H1 (cell line): ENCODE data around the gene DMGDH. TPM values are rescaled to one million over a fixed set of nuclear protein-coding genes. Genes with fewer than 3 reads are reported as not detected.

ENCODE experiments used
- CTCF ChIA-PET: fragments of 300-600 bp; sonication (Branson Sonifier 250); formaldehyde crosslinking; loops from one replicate; lab custom pipeline; 2021; ENCODE audit not compliant: partially characterized antibody; lab: Charles Lee
- POLR2A ChIA-PET: fragments of 300-600 bp; sonication (Branson Sonifier 250); formaldehyde crosslinking; loops from one replicate; lab custom pipeline; 2021; ENCODE audit warnings: inconsistent platforms; ENCODE audit not compliant: partially characterized antibody; lab: Charles Lee
- DNase-seq, 2 experiments: peaks; one replicate each; pipeline versions ENCODE4 v3.0.0 to v3.0.0-alpha.2; 2010 to 2022; ENCODE audit warnings: low spot score in 2 of 2, low read depth in 1 of 2, mixed read lengths in 1 of 2
- FAIRE-seq: peaks from 2 replicates; lab custom pipeline; 2011; peaks lifted over from hg19 to GRCh38; lab: Jason Lieb, UNC
- H2AFZ ChIP-seq: 2 replicates; pipeline ENCODE4 v1.8.1; 2012; ENCODE audit warnings: low read length, inconsistent platforms
- H2AK5ac ChIP-seq: 2 replicates; pipeline ENCODE4 v1.6.1; 2013; ENCODE audit warnings: low read depth, low read length
- H2BK120ac ChIP-seq: replicated peaks from 2 replicates; pipeline ENCODE3; 2013; ENCODE audit warnings: low read depth, low read length, inconsistent platforms
- H2BK12ac ChIP-seq: 2 replicates; pipeline ENCODE4 v1.6.1; 2013; ENCODE audit warnings: low read depth, low read length
- H2BK15ac ChIP-seq: 2 replicates; pipeline ENCODE4 v1.6.1; 2013; ENCODE audit warnings: low read length
- H2BK20ac ChIP-seq: 2 replicates; pipeline ENCODE4 v1.6.1; 2013; ENCODE audit warnings: low read length
- H2BK5ac ChIP-seq: 2 replicates; pipeline ENCODE4 v1.6.1; 2013; ENCODE audit warnings: low read depth, low read length
- H3K14ac ChIP-seq: 2 replicates; pipeline ENCODE4 v1.6.1; 2013; ENCODE audit warnings: inconsistent platforms; ENCODE audit not compliant: insufficient read length
- H3K18ac ChIP-seq: 2 replicates; pipeline ENCODE4 v1.6.1; 2013; ENCODE audit warnings: low read length; ENCODE audit errors: extremely low read depth
- H3K23ac ChIP-seq: 2 replicates; pipeline ENCODE4 v1.6.1; 2013; ENCODE audit warnings: inconsistent platforms; ENCODE audit not compliant: insufficient read length
- H3K23me2 ChIP-seq: 2 replicates; pipeline ENCODE4 v1.6.1; 2013; ENCODE audit warnings: low read depth, low read length
- H3K27ac ChIP-seq: 2 replicates; pipeline ENCODE4 v1.6.1; 2011; ENCODE audit warnings: low read depth, low read length, inconsistent platforms
- H3K27me3 ChIP-seq, 4 experiments: replicated peaks in 1 of 4; 1 replicate in 1 of 4; 2 replicates in 3 of 4; pipeline versions ENCODE4 v1.6.1 to v1.8.1; 2011 to 2013; ENCODE audit warnings: low read length in 3 of 4, mild to moderate bottlenecking in 3 of 4, inconsistent platforms in 2 of 4, mixed read lengths in 2 of 4, moderate library complexity in 1 of 4; ENCODE audit not compliant: control insufficient read depth in 3 of 4, insufficient read depth in 3 of 4; ENCODE audit errors: extremely low read depth in 1 of 4
- H3K36me3 ChIP-seq, 4 experiments: 2 replicates each; pipeline versions ENCODE4 v1.6.1 to v1.8.1; 2011 to 2013; ENCODE audit warnings: mild to moderate bottlenecking in 4 of 4, low read length in 3 of 4, moderate library complexity in 2 of 4, control low read depth in 1 of 4, inconsistent platforms in 1 of 4; ENCODE audit not compliant: insufficient read depth in 4 of 4, control insufficient read depth in 2 of 4
- H3K4ac ChIP-seq: replicated peaks from 2 replicates; pipeline ENCODE3; 2013; ENCODE audit warnings: low read length, low read depth, mixed read lengths, inconsistent platforms; ENCODE audit not compliant: insufficient read length
- H3K4me1 ChIP-seq, 4 experiments: replicated peaks in 1 of 4; 1 replicate in 1 of 4; 2 replicates in 3 of 4; pipeline versions ENCODE4 v1.6.1 to v1.8.1; 2011 to 2013; ENCODE audit warnings: low read length in 3 of 4, inconsistent platforms in 2 of 4, mixed read lengths in 1 of 4; ENCODE audit not compliant: insufficient read depth in 4 of 4, control insufficient read depth in 3 of 4
- H3K4me2 ChIP-seq, 2 experiments: 2 replicates each; pipeline versions ENCODE4 v1.6.1 to v1.8.1; 2011 to 2013; ENCODE audit warnings: low read depth in 2 of 2, low read length in 2 of 2, control low read depth in 1 of 2, inconsistent platforms in 1 of 2, mild to moderate bottlenecking in 1 of 2; ENCODE audit not compliant: insufficient read depth in 1 of 2
- H3K4me3 ChIP-seq, 4 experiments: fragments of 200-600, 300-600 bp in 1 of 4; sonication (generic), shearing (Covaris generic), sonication (Bioruptor Twin) in 1 of 4; 2 replicates each; pipeline versions ENCODE4 v1.5.1 to v1.8.1; 2011 to 2016; ENCODE audit warnings: low read length in 4 of 4, low read depth in 3 of 4, control low read depth in 2 of 4, inconsistent platforms in 2 of 4, mild to moderate bottlenecking in 2 of 4, mixed read lengths in 1 of 4, moderate library complexity in 1 of 4; ENCODE audit not compliant: insufficient read depth in 2 of 4; ENCODE audit errors: extremely low read depth in 1 of 4
- H3K56ac ChIP-seq: replicated peaks from 2 replicates; pipeline ENCODE3; 2013; ENCODE audit warnings: low read depth, mild to moderate bottlenecking, mixed read lengths, low read length, inconsistent platforms; ENCODE audit not compliant: insufficient read length
- H3K79me1 ChIP-seq: 2 replicates; pipeline ENCODE4 v1.6.1; 2013; ENCODE audit warnings: low read depth, low read length, control low read depth
- H3K79me2 ChIP-seq, 2 experiments: 2 replicates each; pipeline versions ENCODE4 v1.6.1 to v1.8.1; 2012 to 2013; ENCODE audit warnings: low read length in 2 of 2, mild to moderate bottlenecking in 2 of 2, inconsistent platforms in 1 of 2; ENCODE audit not compliant: insufficient read depth in 2 of 2, control insufficient read depth in 1 of 2
- H3K9ac ChIP-seq, 4 experiments: replicated peaks in 1 of 4; 1 replicate in 1 of 4; 2 replicates in 3 of 4; pipeline versions ENCODE4 v1.6.1 to v1.8.1; 2011 to 2013; ENCODE audit warnings: low read depth in 3 of 4, low read length in 3 of 4, control low read depth in 2 of 4, mild to moderate bottlenecking in 2 of 4, moderate library complexity in 2 of 4, inconsistent platforms in 1 of 4; ENCODE audit errors: extremely low read depth in 1 of 4
- H3K9me3 ChIP-seq, 2 experiments: 2 replicates each; pipeline versions ENCODE4 v1.6.1 to v1.8.1; 2012 to 2013; ENCODE audit warnings: mild to moderate bottlenecking in 2 of 2, moderate library complexity in 2 of 2, control low read depth in 1 of 2, inconsistent platforms in 1 of 2, low read depth in 1 of 2, low read length in 1 of 2, mixed read lengths in 1 of 2; ENCODE audit not compliant: insufficient read depth in 2 of 2
- H4K20me1 ChIP-seq, 2 experiments: replicated peaks in 1 of 2; 2 replicates each; pipeline versions ENCODE3 to v1.8.1; 2011 to 2013; ENCODE audit warnings: inconsistent platforms in 2 of 2, low read length in 2 of 2, mild to moderate bottlenecking in 1 of 2; ENCODE audit not compliant: insufficient read depth in 2 of 2, control insufficient read depth in 1 of 2
- H4K5ac ChIP-seq: 2 replicates; pipeline ENCODE4 v1.6.1; 2013; ENCODE audit warnings: low read length, low read depth, mixed read lengths, inconsistent platforms; ENCODE audit not compliant: insufficient read length
- H4K8ac ChIP-seq: 2 replicates; pipeline ENCODE4 v1.8.0; 2013; ENCODE audit warnings: mild to moderate bottlenecking, moderate library complexity, low read length, inconsistent platforms; ENCODE audit not compliant: insufficient read depth; ENCODE audit errors: extremely low read depth
- H4K91ac ChIP-seq: replicated peaks from 2 replicates; pipeline ENCODE3; 2013; ENCODE audit warnings: low read length, mixed read lengths, inconsistent platforms; ENCODE audit not compliant: insufficient read length
- ATF3 ChIP-seq: IDR thresholded peaks from 2 replicates; pipeline ENCODE4 v1.6.1; 2011; ENCODE audit warnings: low read depth, mild to moderate bottlenecking, low read length; ENCODE audit not compliant: insufficient read depth
- CTCF ChIP-seq, 3 experiments: IDR thresholded peaks; 1 replicate in 2 of 3; 2 replicates in 1 of 3; pipeline versions ENCODE4 v1.5.1 to v1.6.1; 2011; ENCODE audit warnings: low read length in 3 of 3, mild to moderate bottlenecking in 3 of 3, inconsistent platforms in 2 of 3, low read depth in 1 of 3, moderate library complexity in 1 of 3; ENCODE audit not compliant: insufficient read depth in 1 of 3; ENCODE audit errors: control extremely low read depth in 1 of 3
- GTF2F1 ChIP-seq: IDR thresholded peaks from 2 replicates; pipeline ENCODE4 v1.6.1; 2012; ENCODE audit warnings: low read depth, low read length, improper control_type of control experiment, borderline replicate concordance
- NRF1 ChIP-seq: IDR thresholded peaks from 2 replicates; pipeline ENCODE4 v1.6.1; 2011; ENCODE audit warnings: mild to moderate bottlenecking, low read depth, low read length, improper control_type of control experiment
- PHF8 ChIP-seq: fragments of 200-600 bp; sonication (generic); conservative IDR thresholded peaks from 2 replicates; pipeline ENCODE4 v1.7.1; 2012; ENCODE audit warnings: low read depth, mild to moderate bottlenecking, inconsistent platforms, low read length, moderate library complexity
- POLR2AphosphoS5 ChIP-seq: IDR thresholded peaks from 2 replicates; pipeline ENCODE4 v1.6.1; 2011; ENCODE audit warnings: low read depth, low read length
- RFX5 ChIP-seq: IDR thresholded peaks from 2 replicates; pipeline ENCODE4 v1.6.1; 2011; ENCODE audit warnings: low read depth, low read length, improper control_type of control experiment, borderline replicate concordance
- SUZ12 ChIP-seq: fragments of 200-600 bp; sonication (generic); IDR thresholded peaks from 2 replicates; pipeline ENCODE4 v1.6.1; 2012; ENCODE audit warnings: mild to moderate bottlenecking, inconsistent platforms, low read length, moderate library complexity, mixed read lengths
- TAF7 ChIP-seq: optimal IDR thresholded peaks from 2 replicates; pipeline ENCODE3; 2011; ENCODE audit warnings: low read depth, mild to moderate bottlenecking, inconsistent platforms, low read length, moderate library complexity, borderline replicate concordance
- ZNF274 ChIP-seq: IDR thresholded peaks from 2 replicates; pipeline ENCODE4 v1.7.0; 2012; ENCODE audit warnings: low read length, borderline replicate concordance; ENCODE audit errors: extremely low read depth
- WGBS, 2 experiments: shearing (Covaris generic) in 1 of 2; methylation state at CpG; one replicate each; pipeline versions ENCODE4 v1.1.6 to v1.1.7; 2013 to 2015; ENCODE audit warnings: low lambda C conversion rate in 2 of 2, mixed read lengths in 2 of 2, inconsistent platforms in 1 of 2, low coverage in 1 of 2, missing lambda C conversion rate in 1 of 2; ENCODE audit not compliant: insufficient replicate concordance in 2 of 2, insufficient coverage in 1 of 2, insufficient read length in 1 of 2; ENCODE audit errors: extremely low coverage in 1 of 2, missing lambda C conversion rate in 1 of 2; 5-methylcytosine and 5-hydroxymethylcytosine counted together
- polyA plus RNA-seq, 7 experiments: library from polyadenylated mRNA; depleted of rRNA in 3 of 7; stranded (reverse) in 5 of 7; unstranded in 2 of 7; fragments of >200 nt in 5 of 7; fragments of 200-250 nt in 2 of 7; gene quantifications; 1 replicate in 5 of 7; 2 replicates in 1 of 7; 4 replicates in 1 of 7; pipeline versions ENCODE4 v1.2.1 to v1.2.3, GENCODE V29; 2011 to 2013; ENCODE audit warnings: missing spikeins in 2 of 7, mixed read lengths in 2 of 7
- total RNA-seq: library from RNA; stranded (reverse); fragmentation: NEBNext Ultra II Directional; extraction: Animal tissue kit (Norgen Biotek cat#: 25700); gene quantifications from 2 replicates; pipeline ENCODE4 v1.2.1, GENCODE V29; 2021

Gene DMGDH
- total and polyA plus RNA-seq, 2 of the 8 experiments (the other 6 are each of a cell fraction or from before 2014, with no cell fraction given), result 0.15 TPM; not detected in 1

GRCh38 chr5:78974601-78975000, 94.9 kb downstream of the DMGDH start:
- Histone ChIP-seq H3K9me3 (no peaks in the 10 kb centered on the region), H3K27ac (no peak overlapping the region), H2BK5ac (0 out of 2 replicates have a peak overlapping the region, but pooled peaks have one; percentile 78), H3K4me1 (no peaks in the 10 kb centered on the region), H4K8ac (0 out of 2 replicates have a peak overlapping the region, but pooled peaks have one; percentile 54), H2BK12ac (peak overlapping the region; percentile 65; the same call in 1 of the 2 replicates), H2BK15ac (no peak overlapping the region), H3K4ac (no peak overlapping the region), H2BK20ac (no peak overlapping the region), H2AFZ (no peak overlapping the region), H2AK5ac (no peak overlapping the region), H3K56ac (no peak overlapping the region), H3K23me2 (no peaks in the 10 kb centered on the region), H3K4me3 (no peak overlapping the region), H3K23ac (no peak overlapping the region), H2BK120ac (no peak overlapping the region), H4K5ac (no peak overlapping the region), H4K20me1 (no peaks in the 10 kb centered on the region), H3K36me3 (no peaks in the 10 kb centered on the region; a peak in 1 of 8 replicates), H3K4me2 (no peak overlapping the region), H4K91ac (no peak overlapping the region), H3K79me1 (no peaks in the 10 kb centered on the region), H3K18ac (0 out of 2 replicates have a peak overlapping the region, but pooled peaks have one; percentile 1), H3K27me3 (no peaks in the 10 kb centered on the region), H3K14ac (no peak overlapping the region), H3K9ac (no peak overlapping the region), H3K79me2 (no peaks in the 10 kb centered on the region)
- TF ChIP-seq ATF3, result no peak
- no peak for TF ChIP-seq TAF7
- TF ChIP-seq PHF8, result no peak
- no peak for TF ChIP-seq POLR2AphosphoS5
- TF ChIP-seq RFX5, result no peak
- no peak for TF ChIP-seq GTF2F1
- TF ChIP-seq ZNF274, result no peak
- no peak for TF ChIP-seq NRF1
- no peak for TF ChIP-seq CTCF (IDR thresholded peaks at IDR 0.05; ENCODE audit: control extremely low read depth in 1 of 3, insufficient read depth in 1 of 3, low read depth in 1 of 3, low read length in 3 of 3)
- no peak for TF ChIP-seq SUZ12
- ChIA-PET POLR2A (interaction anchor here (0.8 to 2.4 kb wide), 3 partner anchors 8 to 218 kb away, joined by 3 to 17 read pairs (median 3); partner anchors contain the start of gene ARSB), CTCF (interaction anchor here (0.7 to 3.7 kb wide), 5 partner anchors 8 to 161 kb away, joined by 3 to 13 read pairs (median 3); no protein-coding TSS in a partner anchor)
- FAIRE-seq (no peak), DNase-seq (no peak)
- WGBS, 2 experiments, result 90% methylated on average over 2 of the region's 2 CpGs; no CpG with 5 or more reads in 1 of the 2 experiments
